NCI-H1417 (cell line): Measurements from ENCODE around the gene ACCS.

ENCODE experiments used
- DNase-seq, 3 experiments: peaks; one replicate each; lab custom pipeline; 2025; lab: John Stamatoyannopoulos, UW

Gene ACCS

DNA sequence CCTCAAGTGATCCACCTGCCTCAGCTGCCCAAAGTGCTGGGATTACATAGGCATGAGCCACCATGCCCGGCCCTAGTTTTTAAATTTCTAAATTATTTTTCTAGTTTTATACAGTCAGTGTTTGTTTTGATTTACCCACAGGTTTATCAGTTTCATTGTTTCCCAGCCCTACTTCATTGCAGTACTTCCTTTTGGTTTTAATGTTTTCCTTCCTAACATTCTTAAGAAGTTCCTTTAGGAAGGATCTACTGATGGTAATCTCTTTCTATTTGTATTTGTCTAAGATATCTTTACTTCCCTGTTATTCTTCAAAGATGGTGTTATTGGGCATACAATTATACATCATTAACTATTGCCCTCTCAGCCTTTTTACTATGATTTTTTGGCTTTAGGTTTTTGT lies 24.5 kb downstream of the ACCS start:
- DNase-seq: no peak

- DNase-seq: peak; percentile 73 to 94 (median 89)
Observed at GRCh38 chr11:44094260-44094868, 28.3 kb downstream of the ACCS start.

- peak; percentile 84 to 88 (median 87) for DNase-seq
Observed at GRCh38 chr11:44095506-44096359, 29.7 kb downstream of the ACCS start, which contains the start of gene EXT2. Gene EXT2 (plus strand): TSS chr11:44095678. CDS start chr11:44107713, 12,035 bp downstream.

- no peak for DNase-seq
Observed at GRCh38 chr11:44096360-44097185, 30.5 kb downstream of the ACCS start.

DNA sequence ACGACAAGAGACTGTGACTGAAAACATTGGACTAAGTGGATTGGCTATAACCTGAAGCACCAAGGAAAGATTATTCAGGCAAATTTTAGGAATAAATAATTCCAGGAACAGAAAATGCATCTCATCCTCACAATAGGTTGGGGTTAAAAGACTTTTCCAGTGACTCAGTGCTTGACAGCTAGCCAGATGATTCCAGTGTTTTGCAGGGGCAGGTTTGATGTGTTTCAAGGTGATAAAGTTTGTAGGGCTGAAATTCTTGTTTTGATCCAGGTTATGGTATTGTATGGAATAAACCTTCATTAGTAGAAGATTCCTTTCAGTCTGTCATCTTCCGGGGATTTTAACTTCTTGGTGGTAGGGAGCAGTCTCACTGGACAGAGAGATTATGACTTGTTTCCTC lies 31.8 kb downstream of the ACCS start:
- no peak for DNase-seq

DNA sequence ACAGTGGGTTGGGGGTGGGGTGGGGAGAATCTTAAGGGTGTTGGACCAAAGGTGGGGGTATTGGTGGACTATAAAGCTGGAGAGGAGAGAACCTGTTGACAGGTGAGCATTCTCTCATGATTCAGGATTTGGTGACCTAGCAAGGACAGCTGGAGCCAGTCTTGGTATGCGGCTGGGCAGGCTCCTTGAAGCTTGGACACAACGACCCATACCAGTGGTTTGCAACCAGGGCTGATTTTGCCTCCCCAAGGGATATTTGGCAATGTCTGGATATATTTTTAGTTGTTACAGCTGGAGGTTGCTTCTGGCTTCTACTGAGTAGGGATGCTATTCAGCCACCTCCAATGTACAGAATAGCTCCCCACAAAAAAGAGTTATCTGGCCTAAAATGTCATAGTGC lies 35.0 kb downstream of the ACCS start:
- DNase-seq: no peak

DNA sequence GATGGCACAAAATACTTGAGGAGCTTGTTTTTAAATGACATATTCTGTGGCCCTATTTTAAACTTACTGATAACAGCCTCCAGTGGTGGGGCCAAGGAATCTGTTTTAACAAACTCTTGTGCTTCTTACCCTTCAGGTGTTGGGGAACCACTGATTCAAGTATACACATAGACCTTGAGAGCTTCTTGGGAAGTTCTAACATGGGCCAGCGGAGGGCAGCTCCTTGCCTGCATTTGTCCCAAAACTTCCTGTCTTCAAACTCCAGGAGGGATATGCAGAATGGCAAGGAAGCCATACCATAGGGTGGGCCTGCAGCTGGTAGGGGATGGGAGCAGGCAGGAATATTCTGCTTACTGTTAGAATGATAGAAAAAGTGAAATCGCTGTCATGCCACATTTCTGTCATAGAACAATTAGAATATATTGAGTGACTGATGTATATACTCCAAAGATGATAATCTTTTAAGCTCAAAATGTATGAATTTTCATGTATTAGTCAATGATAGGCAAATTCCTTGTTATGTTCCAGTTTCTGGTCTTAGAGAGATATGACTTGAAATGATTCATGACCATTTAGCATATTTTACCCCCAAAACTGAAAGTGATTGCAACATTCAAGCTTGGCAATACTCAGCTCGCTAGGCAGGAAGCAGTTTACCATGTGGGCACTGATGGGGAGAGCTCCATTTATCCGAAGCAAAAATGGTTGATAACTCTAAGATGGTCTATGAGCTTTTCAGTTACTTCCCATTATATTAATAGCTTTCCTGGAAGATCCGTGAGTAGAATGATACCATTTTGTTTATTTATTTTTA lies 38.6 kb downstream of the ACCS start:
- DNase-seq: no peak

- DNase-seq: no peak
Observed at GRCh38 chr11:44108260-44108659, 42.2 kb downstream of the ACCS start.

GRCh38 chr11:44110231-44110679 lies 44.2 kb downstream of the ACCS start:
- DNase-seq: peak; percentile 11 to 59 (median 31)

DNA sequence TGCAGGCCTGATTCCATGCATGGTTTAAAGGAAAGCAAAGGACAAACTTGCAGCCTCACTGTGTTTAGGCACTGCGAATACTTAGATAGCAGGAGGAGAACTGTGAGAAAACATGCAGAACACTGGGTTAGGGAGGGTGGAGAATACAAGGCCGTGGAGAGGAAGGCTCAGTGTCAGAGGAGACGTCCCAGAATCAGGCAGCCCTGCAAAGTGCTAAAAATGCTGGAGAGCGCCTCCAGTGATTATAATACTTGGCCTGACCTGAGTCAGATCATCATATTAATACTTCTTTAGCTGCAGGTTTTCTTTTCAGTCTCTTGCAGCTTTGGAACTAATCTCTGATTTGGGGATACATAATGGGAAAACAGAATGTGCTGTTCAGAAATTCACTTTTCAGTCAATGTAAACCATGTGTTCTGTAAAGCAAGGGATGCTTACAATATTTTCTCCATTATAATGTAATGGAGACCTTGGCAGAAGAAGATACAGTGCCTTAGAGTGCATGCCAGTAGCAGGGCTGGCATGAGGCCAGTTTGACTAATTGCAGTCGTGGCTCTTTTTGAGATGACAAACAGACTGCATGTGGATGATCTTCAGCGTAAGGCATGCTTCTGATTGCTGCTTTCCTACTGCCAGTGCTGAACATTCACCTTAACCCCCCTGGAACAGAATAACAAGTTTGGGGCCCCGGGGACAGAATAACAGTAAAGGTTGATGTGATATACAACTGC lies 46.2 kb downstream of the ACCS start:
- DNase-seq: peak in 2 of 3 experiments; percentile 36 to 78

- DNase-seq: no peak
Observed at GRCh38 chr11:44113018-44113417, 46.9 kb downstream of the ACCS start.

GRCh38 chr11:44113572-44113971 lies 47.5 kb downstream of the ACCS start:
- DNase-seq: no peak

- DNase-seq: no peak
Observed at GRCh38 chr11:44116234-44116830, 50.3 kb downstream of the ACCS start.

- DNase-seq: peak in 1 of 3 experiments; percentile 9
Observed at GRCh38 chr11:44120169-44120568, 54.1 kb downstream of the ACCS start.

DNA sequence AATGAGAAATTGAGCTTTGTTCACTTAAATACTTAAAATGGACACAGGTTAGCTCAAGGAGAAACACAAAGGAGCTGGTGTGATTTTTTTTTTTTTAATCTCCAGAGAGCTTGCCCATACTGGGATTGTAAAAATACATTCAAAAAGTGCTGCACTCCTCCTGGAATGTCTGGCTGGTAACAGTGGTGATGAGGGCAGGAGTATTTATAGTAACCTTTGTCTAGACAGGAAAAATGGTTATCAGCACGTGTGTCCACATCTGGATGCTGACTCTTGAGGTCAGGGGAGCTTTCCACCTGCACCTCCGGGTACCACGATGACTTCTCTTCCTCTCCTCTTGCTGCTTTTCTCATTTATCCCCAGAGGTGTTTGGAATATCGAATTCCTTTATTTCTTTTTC lies 59.5 kb downstream of the ACCS start:
- no peak for DNase-seq

- no peak for DNase-seq
Observed at GRCh38 chr11:44126304-44126703, 60.2 kb downstream of the ACCS start.

DNA sequence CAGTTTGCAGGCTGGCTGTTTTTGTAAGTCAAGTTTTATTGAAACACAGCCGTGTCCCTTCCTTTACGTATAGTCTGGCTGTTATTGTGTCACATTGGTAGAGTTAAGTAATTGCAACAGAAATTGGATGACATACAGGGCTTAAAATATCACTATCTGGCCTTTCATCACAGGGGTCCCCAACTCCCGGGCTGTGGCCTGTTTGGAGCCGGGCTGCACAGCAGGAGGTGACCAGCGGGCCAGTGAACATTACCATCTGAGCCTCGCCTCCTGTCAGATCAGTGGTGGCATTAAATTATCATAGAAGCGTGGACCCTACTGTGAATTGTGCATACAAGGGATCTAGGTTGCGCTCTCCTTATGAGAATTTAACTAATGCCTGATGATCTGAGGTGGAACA lies 61.1 kb downstream of the ACCS start:
- DNase-seq: no peak

- DNase-seq: no peak
Observed at GRCh38 chr11:44128729-44129128, 62.7 kb downstream of the ACCS start.

DNA sequence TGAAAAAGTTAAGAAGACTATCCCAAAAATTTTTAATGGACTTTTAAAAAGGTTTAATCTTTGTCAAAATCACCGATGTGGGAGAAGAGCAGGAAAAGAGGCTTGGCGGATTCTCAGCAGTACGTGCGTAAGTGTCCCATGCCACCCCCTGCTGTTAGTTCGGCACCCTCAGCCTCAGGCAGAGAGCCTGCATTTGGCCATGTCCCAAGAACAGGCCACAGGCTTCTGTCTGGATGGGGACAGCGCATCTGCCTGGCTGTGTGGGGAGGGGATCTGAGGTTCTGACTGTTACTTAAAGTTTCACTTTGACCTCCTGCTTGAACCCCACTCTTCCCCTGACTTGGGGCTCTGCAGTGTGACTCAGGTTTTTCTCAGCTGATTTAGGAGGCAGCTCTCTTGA lies 64.7 kb downstream of the ACCS start:
- DNase-seq: no peak

- peak in 1 of 3 experiments; percentile 51 for DNase-seq
Observed at GRCh38 chr11:44133335-44133946, 67.4 kb downstream of the ACCS start.
